Prostate gland (tissue), 2 donors: Measurements from ENCODE around the gene SCG5.

Experiments used
- CTCF ChIP-seq, 4 experiments: fragments of 200-600 bp in 2 of 4; fragments of 450-650 bp in 2 of 4; sonication (generic) in 2 of 4; IDR thresholded peaks; 1 replicate in 3 of 4; 2 replicates in 1 of 4; pipeline ENCODE4 v1.5.1; 2016 to 2019; ENCODE audit warnings: antibody characterized with exemption in 4 of 4, mild to moderate bottlenecking in 2 of 4, moderate library complexity in 2 of 4
- POLR2A ChIP-seq: fragments of 450-650 bp; IDR thresholded peaks from one replicate; pipeline ENCODE4 v1.6.1; 2016; ENCODE audit warnings: antibody characterized with exemption, mild to moderate bottlenecking

GRCh38 chr15:32709295-32710033 is 68.0 kb downstream of the SCG5 start:
- TF ChIP-seq CTCF (IDR thresholded peaks at IDR 0.05) (no peak), POLR2A (no peak)
